HG02885 (cell line): ENCODE measurements around the gene EOLA2.
"Not testable (repeated sequence)": the region's sequence is repeated elsewhere in the genome, so short reads cannot be mapped to it uniquely, and the experiment has no call there.

Source experiments
- ATAC-seq: cut with Tn5 transposase; IDR thresholded peaks from one replicate; pipeline ENCODE4 v1.9.1; 2021; ENCODE audit warnings: mild to moderate bottlenecking; ENCODE audit not compliant: unreplicated experiment, poor library complexity

The EOLA2 gene

GRCh38 chrX:149938427-149938880 is at the start of gene EOLA2:
Gene EOLA2, minus strand, starts transcription at chrX:149938491. Its CDS starts 4,617 bp downstream, at chrX:149933874.
- ATAC-seq, result peak; percentile 72

- ATAC-seq, result no peak
Measured at GRCh38 chrX:149987613-149988012, 49.3 kb upstream of the EOLA2 start.

DNA sequence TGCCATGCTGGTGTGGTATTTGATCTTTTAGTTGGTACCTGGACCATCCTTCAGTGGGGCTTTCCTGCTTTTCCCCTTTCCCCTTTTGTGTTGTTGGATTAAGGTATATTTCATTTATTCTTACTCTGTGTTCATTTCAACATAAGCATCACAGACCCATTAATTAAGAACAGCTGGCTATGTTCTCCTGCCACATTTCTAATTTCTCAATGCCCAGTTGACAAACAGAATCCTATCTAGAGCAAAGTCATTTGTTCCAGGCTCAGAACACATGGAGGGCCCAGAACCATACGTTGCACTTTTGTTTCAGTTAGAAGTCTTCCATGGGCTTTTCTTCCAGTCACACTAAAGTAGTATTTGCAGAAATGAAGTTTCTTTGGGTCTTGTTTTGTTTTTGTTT is 46.1 kb upstream of the EOLA2 start:
- ATAC-seq, result no peak

DNA sequence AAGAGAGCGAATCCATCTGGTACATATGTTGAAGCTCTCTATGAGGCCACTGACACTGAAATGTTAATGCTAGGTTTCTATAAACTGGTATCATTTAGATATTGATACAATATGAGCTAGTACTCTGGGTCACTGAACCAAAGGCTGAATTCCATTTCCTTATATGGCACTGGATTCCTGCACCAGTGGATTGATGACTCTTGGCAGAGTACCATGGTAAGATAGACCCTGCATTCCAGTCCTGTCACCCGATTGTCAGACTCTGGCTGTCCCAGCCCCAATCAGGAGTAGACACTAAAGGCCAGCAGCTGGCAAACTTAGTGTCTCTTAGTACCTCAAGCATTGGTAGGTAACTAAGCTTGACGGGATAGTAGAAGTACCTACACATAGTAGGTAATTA is 44.0 kb upstream of the EOLA2 start:
- no peak for ATAC-seq

DNA sequence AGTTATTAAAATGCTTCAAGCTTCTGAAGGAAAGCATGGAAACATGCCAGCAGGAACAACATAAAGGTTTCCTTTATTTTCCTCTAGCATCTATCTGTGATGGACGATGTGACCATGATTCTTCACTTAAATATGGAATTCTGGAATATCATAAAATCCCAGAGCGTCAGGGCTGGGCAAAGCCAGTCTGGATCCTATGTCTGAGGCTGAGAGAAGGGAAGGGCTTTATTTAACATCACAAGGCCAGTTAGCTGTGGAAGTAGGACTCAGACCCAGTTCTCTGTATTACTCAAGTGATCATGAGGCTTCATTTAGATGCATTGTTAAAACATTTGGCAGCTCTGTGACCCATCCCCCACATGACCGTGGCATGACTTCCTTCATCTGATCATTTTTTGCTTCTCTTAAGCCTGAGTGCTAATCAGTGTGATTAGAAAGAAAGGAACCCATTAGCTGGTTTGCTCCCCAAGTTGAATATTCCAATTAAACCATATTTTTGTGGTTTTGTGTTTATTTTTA is 40.9 kb upstream of the EOLA2 start:
- ATAC-seq, result no peak

DNA sequence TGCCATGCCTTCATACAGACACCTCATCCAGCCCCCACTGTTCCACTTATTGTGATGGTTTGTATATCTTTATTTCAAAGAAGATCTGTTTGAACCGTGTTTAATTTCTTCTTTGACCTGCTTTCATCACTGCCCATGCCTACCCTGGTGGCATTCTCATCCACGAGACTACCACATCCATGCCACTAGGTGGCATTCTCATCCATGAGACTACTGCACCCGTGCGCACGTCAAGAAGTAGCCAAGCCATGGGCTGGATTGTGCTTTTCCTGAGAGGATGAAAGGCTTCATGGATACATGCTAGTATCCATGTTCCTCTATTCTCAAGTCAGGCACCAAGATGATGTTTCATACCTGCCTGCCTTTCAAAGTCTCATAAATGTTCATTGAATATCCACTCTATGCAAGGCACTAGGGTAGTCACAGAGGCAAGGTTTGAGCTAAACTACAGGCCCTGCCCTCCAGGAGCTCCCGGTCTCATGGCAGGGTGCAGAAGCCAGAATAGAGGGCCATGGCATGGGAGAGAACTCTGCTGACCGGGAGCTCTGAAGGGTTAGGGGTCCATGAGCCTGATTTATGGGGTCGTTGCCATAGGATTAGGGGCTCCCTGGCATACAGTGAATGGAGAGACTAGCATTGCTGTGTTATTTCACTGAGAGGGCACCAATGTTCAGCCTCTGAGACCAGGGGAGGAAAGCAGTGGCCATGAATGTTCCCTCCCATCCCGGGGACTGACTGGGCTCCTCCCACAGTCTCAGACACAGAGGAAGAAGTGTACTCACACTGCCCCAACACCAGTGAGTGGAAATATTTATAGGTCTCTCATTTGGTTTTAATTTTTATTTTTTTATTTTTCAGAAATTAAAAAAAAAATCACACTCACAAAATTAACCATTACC is 24.8 kb upstream of the EOLA2 start:
- ATAC-seq, result peak; percentile 91

- ATAC-seq, result no peak
Measured at GRCh38 chrX:149962010-149962409, 23.7 kb upstream of the EOLA2 start.

GRCh38 chrX:149961572-149961971 is 23.3 kb upstream of the EOLA2 start:
- ATAC-seq, result no peak

DNA sequence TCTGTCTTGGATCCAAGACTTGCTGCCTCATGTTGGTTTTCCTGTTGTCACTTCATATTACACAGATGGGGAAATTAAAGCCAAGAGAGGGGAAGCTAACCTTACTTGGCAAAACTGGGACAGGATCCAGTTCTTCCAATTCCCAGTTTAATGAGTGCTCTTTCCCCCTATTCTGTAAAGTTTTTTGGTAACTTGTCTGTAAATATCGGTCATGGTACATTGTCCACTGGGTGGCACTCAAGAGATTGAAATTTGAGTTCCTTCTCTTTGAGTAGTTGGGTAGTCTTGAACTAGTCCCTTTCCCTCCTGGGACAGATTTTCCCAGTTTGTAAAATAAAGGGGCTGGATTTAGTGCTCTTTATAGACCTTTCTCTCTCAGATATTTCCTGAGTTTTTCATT is 12.4 kb upstream of the EOLA2 start:
- ATAC-seq, result no peak

DNA sequence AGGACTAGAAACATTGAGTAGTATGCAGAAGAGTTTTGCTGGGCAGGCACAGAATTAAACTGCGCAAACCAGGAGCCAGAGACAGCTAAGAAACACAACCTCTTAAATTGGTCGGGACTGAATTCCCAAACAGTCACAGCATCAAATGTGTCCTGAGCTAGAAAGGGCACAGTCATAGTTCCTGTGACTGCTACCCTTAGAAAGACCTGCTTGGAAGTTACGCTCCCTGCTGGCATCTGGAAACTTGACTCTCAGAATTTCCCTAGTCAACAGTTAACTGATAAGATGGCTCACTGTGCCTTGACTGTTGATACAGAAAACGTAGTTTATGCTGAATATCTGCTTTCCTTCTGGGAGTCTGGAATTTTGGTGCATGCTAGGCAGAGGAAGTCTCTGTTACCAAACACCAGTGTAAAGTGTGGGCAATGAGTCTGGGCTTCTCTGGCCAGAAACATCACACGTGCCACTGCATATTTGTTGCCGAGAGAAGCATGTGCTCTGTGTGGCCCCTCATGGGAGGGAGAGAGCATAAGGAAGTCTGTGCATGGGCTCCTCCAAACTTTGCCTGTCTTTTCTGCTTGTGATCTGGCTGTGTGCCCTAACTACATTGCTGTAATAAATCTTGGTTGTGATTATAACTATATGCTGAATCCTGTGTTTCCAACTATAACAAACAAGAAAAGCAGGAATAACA is 11.6 kb upstream of the EOLA2 start:
- no peak for ATAC-seq

- ATAC-seq, result no peak
Measured at GRCh38 chrX:149948016-149948415, 9.7 kb upstream of the EOLA2 start.

- not testable (repeated sequence) for ATAC-seq
Measured at GRCh38 chrX:149946932-149947331, 8.6 kb upstream of the EOLA2 start.

DNA sequence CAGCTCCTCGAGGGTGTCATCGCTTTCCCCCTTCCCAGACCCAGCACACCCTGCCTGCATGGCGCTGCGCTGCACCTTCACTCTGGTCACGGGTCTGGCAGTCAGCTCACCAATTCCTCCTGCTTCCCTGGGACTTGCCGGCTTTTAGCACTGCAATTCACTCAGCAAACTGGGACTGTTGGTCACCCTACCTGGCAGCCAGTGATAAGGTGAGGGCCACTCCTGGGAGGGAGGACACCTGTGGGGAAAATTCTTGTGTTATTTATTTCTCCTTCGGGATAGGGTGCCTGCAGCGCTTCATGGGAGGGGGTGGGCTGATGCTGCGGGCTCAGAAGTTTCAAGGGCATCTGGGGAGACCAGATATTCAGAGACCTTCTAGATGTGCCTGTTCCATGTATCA is 7.5 kb upstream of the EOLA2 start:
- not testable (repeated sequence) for ATAC-seq

- not testable (repeated sequence) for ATAC-seq
Measured at GRCh38 chrX:149945087-149945670, 6.9 kb upstream of the EOLA2 start.

DNA sequence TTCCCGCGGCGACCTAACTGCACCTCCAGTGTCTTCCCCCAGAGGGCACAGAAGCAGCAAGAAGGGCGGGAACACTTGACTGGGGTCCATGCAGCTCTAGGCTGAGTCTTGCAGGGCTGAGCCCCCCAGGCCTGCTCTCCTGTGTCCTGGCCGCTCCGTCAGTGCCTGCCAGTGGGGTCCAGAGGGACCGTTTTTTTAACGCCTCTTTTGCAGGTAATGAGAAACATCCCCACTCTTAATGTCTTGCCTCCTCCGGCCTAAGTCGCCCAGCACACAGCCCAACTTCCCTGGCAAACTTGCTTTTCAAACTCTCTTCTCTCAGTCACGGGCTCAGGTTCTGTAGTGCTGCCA is 2.4 kb upstream of the EOLA2 start:
- not testable (repeated sequence) for ATAC-seq

GRCh38 chrX:149939905-149940673 is 1.8 kb upstream of the EOLA2 start:
- peak; percentile 50 for ATAC-seq

DNA sequence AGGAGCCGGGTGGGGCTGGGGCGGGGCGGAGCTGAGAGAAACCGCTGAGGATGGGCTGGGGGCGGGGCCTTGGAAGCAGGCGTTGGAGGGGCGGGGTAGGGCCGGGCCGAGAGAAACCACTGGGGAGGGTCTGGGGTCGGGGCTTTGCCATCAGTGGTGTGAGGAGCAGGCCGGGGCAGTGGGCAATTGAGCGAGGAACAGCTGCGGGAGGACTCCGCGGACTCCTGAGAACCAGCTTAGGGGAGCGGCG is 1.3 kb upstream of the EOLA2 start:
- ATAC-seq, result peak; percentile 13

DNA sequence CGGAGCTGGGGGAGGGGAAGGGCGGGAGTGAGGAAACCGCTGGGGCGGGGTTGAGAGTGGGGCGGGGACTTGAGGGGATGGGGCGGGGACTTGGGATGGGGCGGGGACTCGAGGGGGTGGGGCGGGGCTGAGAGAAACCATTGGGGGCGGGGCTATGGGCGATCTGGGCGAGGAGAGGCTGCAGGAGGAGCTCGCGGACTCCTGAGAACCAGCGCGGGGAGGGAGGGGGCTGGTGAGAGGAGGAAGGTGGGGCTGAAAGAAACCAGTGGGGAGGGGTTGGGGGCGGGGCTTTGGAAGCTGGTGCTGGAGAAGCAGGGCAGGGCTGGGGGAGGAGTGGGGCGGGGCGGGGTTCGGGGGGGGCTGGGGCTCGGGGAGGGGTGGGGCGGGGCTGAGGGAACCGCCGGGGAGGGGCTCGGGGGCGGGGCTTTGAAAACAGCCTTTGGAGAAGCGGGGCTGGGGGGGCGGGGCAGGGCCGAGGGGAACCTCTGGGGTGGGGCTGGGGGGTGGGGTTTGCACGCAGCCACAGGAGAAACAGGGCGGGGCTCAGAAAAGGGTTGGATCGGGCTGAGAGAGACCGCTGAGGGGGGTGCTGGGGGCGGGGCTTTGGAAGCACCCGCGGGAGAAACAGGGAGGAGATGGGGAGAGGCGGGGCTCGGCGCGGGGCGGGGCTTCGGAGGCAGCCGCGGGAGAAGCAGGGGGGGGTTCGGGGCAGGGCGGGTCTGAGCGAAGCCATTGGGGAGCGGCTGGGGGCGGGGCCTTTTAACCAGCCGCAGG is 777 bp upstream of the EOLA2 start:
- ATAC-seq, result peak; percentile 3

- peak; percentile 5 for ATAC-seq
Measured at GRCh38 chrX:149937871-149938426, 342 bp downstream of the EOLA2 start.
